Natural killer cell (primary cell): ENCODE measurements around the gene TPO. TPM values are rescaled to one million over a fixed set of nuclear protein-coding genes. Genes with fewer than 3 reads are reported as not detected.

Experiments used
- ATAC-seq, 3 donors: fragments of 150-1000 bp in 2 of 3; fragments of 200-7000 bp in 1 of 3; cut with Tn5 transposase; 1 replicate in 1 of 3; 2 replicates in 2 of 3; pipeline ENCODE4 v1.10.0; 2021; ENCODE audit warnings: mild to moderate bottlenecking in 2 of 3, moderate library complexity in 2 of 3
- DNase-seq, 2 donors: peaks; one replicate each; pipeline versions ENCODE4 v3.0.0 to v3.0.0-alpha.2; 2013 to 2021; ENCODE audit warnings: mixed read lengths in 1 of 2
- H3K27ac ChIP-seq: one replicate; pipeline ENCODE4 v1.5.1; 2013; ENCODE audit warnings: mild to moderate bottlenecking, low read length
- H3K27me3 ChIP-seq: one replicate; pipeline ENCODE4 v1.6.1; 2013; ENCODE audit warnings: low read length; ENCODE audit not compliant: control insufficient read depth, insufficient read depth
- H3K36me3 ChIP-seq: one replicate; pipeline ENCODE4 v1.6.1; 2013; ENCODE audit warnings: low read length; ENCODE audit not compliant: control insufficient read depth, insufficient read depth
- H3K4me1 ChIP-seq: one replicate; pipeline ENCODE4 v1.6.1; 2013; ENCODE audit warnings: low read length; ENCODE audit not compliant: control insufficient read depth, insufficient read depth
- H3K4me3 ChIP-seq: one replicate; pipeline ENCODE4 v1.5.1; 2013; ENCODE audit warnings: low read length
- H3K9me3 ChIP-seq: one replicate; pipeline ENCODE4 v1.6.1; 2013; ENCODE audit warnings: low read length; ENCODE audit not compliant: control insufficient read depth, insufficient read depth
- H3K27ac Mint-ChIP-seq, 2 donors: one replicate each; pipeline ENCODE4 v1.8.0; 2022; ENCODE audit warnings: mild to moderate bottlenecking in 2 of 2, mixed read lengths in 2 of 2, moderate library complexity in 1 of 2
- H3K27me3 Mint-ChIP-seq, 2 donors: one replicate each; pipeline ENCODE4 v1.8.0; 2022; ENCODE audit warnings: low read depth in 2 of 2, mixed read lengths in 2 of 2
- H3K36me3 Mint-ChIP-seq: one replicate; pipeline ENCODE4 v1.8.0; 2022; ENCODE audit warnings: mixed read lengths
- H3K4me1 Mint-ChIP-seq, 2 donors: one replicate each; pipeline ENCODE4 v1.8.0; 2022; ENCODE audit warnings: mixed read lengths in 2 of 2
- H3K4me3 Mint-ChIP-seq: one replicate; pipeline ENCODE4 v1.8.0; 2022; ENCODE audit warnings: mild to moderate bottlenecking, moderate library complexity, mixed read lengths
- H3K9me3 Mint-ChIP-seq, 2 donors: one replicate each; pipeline ENCODE4 v1.8.0; 2022; ENCODE audit warnings: mixed read lengths in 2 of 2
- WGBS: methylation state at CpG from one replicate; pipeline ENCODE4 v1.1.7; 2013; ENCODE audit warnings: missing lambda C conversion rate; ENCODE audit not compliant: insufficient coverage; 5-methylcytosine and 5-hydroxymethylcytosine counted together
- intact Hi-C: fragments of 100-400 bp; cut with micrococcal nuclease; formaldehyde crosslinking; loops from one replicate; pipeline ENCODE4 v1.14.2; 2022
- total RNA-seq, 4 donors: library from RNA; stranded (reverse); fragments of 120-200 nt in 1 of 4; gene quantifications; one replicate each; pipeline versions ENCODE4 v1.2.3 to v1.2.4, GENCODE V29; 2013 to 2022
- TF ChIP-seq, protein P1 (sequence below): fragments of 200-600 bp; IDR thresholded peaks from one replicate; pipeline ENCODE4 v1.8.0; 2022; ENCODE audit warnings: antibody characterized with exemption

TPO gene
- total RNA-seq, 3 donors from 2014 or later (not counting 1 experiment from before 2014, with no cell fraction given) = not detected

DNA sequence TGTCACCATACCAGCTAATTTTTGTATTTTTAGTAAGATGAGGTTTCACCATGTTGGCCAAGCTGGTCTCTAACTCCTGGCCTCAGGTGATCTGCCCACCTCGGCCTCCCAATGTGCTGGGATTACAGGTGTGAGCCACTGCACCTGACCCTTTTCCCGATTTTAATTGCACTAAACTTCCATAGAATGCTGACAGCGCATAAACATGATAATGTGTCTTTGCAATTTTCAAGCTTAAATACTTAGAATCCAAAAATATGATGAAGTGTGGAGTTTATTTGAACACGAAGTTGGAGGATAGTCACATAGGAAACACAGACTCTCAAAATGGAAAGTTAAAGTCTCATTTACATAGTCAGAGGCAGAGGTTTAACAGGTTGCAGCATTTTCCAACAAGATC, 138.6 kb downstream of the TPO start:
- intact Hi-C loops = no loop called here
- peaks cover 0 to 10% of the 10 kb centered on the region in 2 donors for H3K27me3 Mint-ChIP-seq

DNA sequence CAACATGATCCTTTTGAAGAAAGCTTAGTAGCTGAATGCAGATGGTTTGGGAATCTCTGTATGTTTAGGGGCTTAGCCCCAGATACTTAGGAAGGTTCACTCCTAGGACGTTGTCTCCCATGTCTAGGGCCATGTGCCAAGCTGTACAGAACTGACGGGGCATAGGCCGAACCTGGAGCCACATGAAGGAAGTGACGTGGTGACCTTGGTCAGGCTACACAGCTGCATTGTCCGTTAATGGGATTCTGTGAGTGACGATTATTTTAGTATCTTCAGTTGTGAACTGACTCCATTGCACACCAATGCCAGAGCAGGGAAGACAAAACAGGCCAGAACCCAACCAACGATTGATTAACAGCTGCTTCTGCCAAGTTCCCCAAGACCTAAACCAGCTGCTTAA, 139.3 kb downstream of the TPO start:
- TF ChIP-seq, protein P1, sequence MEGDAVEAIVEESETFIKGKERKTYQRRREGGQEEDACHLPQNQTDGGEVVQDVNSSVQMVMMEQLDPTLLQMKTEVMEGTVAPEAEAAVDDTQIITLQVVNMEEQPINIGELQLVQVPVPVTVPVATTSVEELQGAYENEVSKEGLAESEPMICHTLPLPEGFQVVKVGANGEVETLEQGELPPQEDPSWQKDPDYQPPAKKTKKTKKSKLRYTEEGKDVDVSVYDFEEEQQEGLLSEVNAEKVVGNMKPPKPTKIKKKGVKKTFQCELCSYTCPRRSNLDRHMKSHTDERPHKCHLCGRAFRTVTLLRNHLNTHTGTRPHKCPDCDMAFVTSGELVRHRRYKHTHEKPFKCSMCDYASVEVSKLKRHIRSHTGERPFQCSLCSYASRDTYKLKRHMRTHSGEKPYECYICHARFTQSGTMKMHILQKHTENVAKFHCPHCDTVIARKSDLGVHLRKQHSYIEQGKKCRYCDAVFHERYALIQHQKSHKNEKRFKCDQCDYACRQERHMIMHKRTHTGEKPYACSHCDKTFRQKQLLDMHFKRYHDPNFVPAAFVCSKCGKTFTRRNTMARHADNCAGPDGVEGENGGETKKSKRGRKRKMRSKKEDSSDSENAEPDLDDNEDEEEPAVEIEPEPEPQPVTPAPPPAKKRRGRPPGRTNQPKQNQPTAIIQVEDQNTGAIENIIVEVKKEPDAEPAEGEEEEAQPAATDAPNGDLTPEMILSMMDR = no peak
- no peaks in the 10 kb centered on the region for H3K27me3 ChIP-seq
- H3K27ac ChIP-seq = no peak overlapping the region
- Mint-ChIP-seq H3K9me3 (peaks cover 0 to 2% of the 10 kb centered on the region in 2 donors), H3K4me3 (no peak overlapping the region), H3K27ac (no peak overlapping the region), H3K4me1 (peaks cover 7 to 11% of the 10 kb centered on the region in 2 donors), H3K36me3 (no peaks in the 10 kb centered on the region), H3K27me3 (peaks cover 0 to 10% of the 10 kb centered on the region in 2 donors)
- H3K9me3 ChIP-seq = no peaks in the 10 kb centered on the region
- WGBS = 80% methylated on average over 7 of the region's 7 CpGs
- DNase-seq = no peak
- H3K36me3 ChIP-seq = no peaks in the 10 kb centered on the region
- intact Hi-C loops = no loop called here
- no peak for ATAC-seq
- peaks cover 11% of the 10 kb centered on the region for H3K4me1 ChIP-seq
- no peak overlapping the region for H3K4me3 ChIP-seq

More for the DNA sequence above, 138.6 kb downstream of the TPO start:
- H3K4me3 Mint-ChIP-seq = no peak overlapping the region
- H3K4me3 ChIP-seq = no peak overlapping the region
- peaks cover 12 to 17% of the 10 kb centered on the region in 2 donors for H3K4me1 Mint-ChIP-seq
- DNase-seq (no peak), ATAC-seq (no peak)
- no peak overlapping the region for H3K27ac ChIP-seq
- H3K27me3 ChIP-seq = no peaks in the 10 kb centered on the region
- no peaks in the 10 kb centered on the region for H3K36me3 ChIP-seq
- no peaks in the 10 kb centered on the region for H3K9me3 ChIP-seq
- H3K27ac Mint-ChIP-seq = no peak overlapping the region
- H3K36me3 Mint-ChIP-seq = no peaks in the 10 kb centered on the region
- peaks cover 0 to 2% of the 10 kb centered on the region in 2 donors for H3K9me3 Mint-ChIP-seq
- H3K4me1 ChIP-seq = peaks cover 11% of the 10 kb centered on the region
- TF ChIP-seq, protein P1 = no peak
- WGBS = 90% methylated on average over 3 of the region's 4 CpGs

DNA sequence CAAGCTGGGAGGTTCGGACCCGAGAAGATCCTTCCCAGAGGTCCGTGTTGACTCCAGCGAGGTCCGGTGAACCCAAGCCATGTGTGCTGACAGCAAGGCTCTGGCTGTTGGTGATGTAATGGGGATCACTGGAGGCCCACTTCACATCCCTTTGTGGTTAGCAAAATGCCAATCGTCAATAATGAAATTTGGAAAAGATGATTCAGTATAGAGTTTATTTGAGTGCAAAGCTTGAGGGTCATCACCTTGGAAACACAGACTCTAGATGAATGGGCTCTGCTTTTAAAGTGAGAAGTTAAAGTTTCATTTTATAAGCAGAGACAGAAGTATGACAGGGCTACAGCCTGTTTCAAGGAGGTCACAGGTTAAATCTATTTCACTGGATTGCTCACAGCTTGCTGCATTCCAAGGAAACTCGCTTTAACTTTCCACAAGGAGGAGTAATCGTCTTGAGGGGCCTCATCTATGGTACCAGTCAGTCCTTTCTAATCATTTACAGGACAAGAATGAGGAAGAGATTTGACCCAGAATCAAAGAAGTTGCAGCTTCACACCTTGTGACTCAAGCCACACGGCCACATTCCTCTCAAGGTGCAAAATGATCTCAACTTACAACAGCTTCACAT, 140.5 kb downstream of the TPO start:
- Histone ChIP-seq H3K4me3 (no peak overlapping the region), H3K27me3 (no peaks in the 10 kb centered on the region), H3K36me3 (no peaks in the 10 kb centered on the region), H3K9me3 (no peaks in the 10 kb centered on the region), H3K4me1 (peaks cover 11% of the 10 kb centered on the region), H3K27ac (no peak overlapping the region)
- intact Hi-C loops = no loop called here
- DNase-seq (no peak), ATAC-seq (peak in 2 of 3 donors; percentile 59)
- TF ChIP-seq, protein P1 = no peak
- H3K9me3 Mint-ChIP-seq = no peaks in the 10 kb centered on the region
- peaks cover 0 to 7% of the 10 kb centered on the region in 2 donors for H3K27me3 Mint-ChIP-seq
- no peaks in the 10 kb centered on the region for H3K36me3 Mint-ChIP-seq
- no peak overlapping the region for H3K27ac Mint-ChIP-seq
- peaks cover 5% of the 10 kb centered on the region in 2 donors for H3K4me1 Mint-ChIP-seq
- H3K4me3 Mint-ChIP-seq = no peak overlapping the region
- WGBS = 69% methylated on average over 9 of the region's 9 CpGs

DNA sequence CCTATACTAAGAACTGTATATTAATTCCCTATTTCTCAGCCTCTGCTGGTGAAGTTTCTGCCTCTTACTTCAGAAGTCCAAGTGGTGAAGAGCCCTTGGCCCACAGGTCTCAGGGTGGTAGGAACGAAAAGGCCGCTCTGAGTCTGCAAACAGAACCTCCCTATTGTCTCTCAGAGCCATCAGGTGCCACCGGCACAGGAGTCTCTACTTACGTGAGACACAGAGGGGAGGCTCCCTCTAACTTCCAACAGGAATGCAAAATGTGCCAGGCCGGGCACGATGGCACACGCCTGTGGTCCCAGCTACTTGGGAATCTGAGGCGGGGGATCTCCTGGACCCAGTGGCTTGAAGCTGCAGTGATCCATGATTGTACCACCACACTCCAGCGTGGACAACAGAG, 143.0 kb downstream of the TPO start:
- no peak for ATAC-seq
- H3K4me3 ChIP-seq = no peak overlapping the region
- Mint-ChIP-seq H3K4me3 (no peak overlapping the region), H3K27me3 (peaks cover 4% of the 10 kb centered on the region in 2 donors), H3K36me3 (no peaks in the 10 kb centered on the region), H3K9me3 (no peaks in the 10 kb centered on the region), H3K27ac (no peak overlapping the region), H3K4me1 (peaks cover 5% of the 10 kb centered on the region in 2 donors)
- H3K9me3 ChIP-seq = no peaks in the 10 kb centered on the region
- TF ChIP-seq, protein P1 = no peak
- intact Hi-C loops = no loop called here
- no peaks in the 10 kb centered on the region for H3K27me3 ChIP-seq
- no peaks in the 10 kb centered on the region for H3K36me3 ChIP-seq
- peaks cover 2% of the 10 kb centered on the region for H3K4me1 ChIP-seq
- WGBS = 97% methylated on average over 8 of the region's 9 CpGs
- DNase-seq = no peak
- no peak overlapping the region for H3K27ac ChIP-seq
